Astrocyte (in vitro differentiated cells and primary cell): Measurements from ENCODE around the gene TP73.

Source experiments
- CTCF ChIP-seq: IDR thresholded peaks from 2 replicates; pipeline ENCODE4 v1.5.1; 2011; ENCODE audit warnings: low read depth, mild to moderate bottlenecking, inconsistent platforms, low read length, moderate library complexity; ENCODE audit not compliant: insufficient read depth
- EZH2 ChIP-seq: IDR thresholded peaks from 2 replicates; pipeline ENCODE4 v1.6.1; 2012; ENCODE audit warnings: mild to moderate bottlenecking, low read length, inconsistent platforms; ENCODE audit not compliant: insufficient read depth

- TF ChIP-seq CTCF, result no peak
- TF ChIP-seq EZH2, result no peak
These were observed 28.3 kb downstream of the TP73 start for GRCh38 chr1:3680488-3681230.
